CD14-positive monocyte (primary cell): ENCODE measurements around the gene RABEPK. TPM values are rescaled to one million over a fixed set of nuclear protein-coding genes. Genes with fewer than 3 reads are reported as not detected.

Experiments used
- DNase-seq, 3 donors: peaks; one replicate each; pipeline ENCODE4 v3.0.0-alpha.2; 2011 to 2022
- H2AFZ ChIP-seq: 2 replicates; pipeline ENCODE4 v1.6.0; 2012; ENCODE audit warnings: mild to moderate bottlenecking, low read depth, low read length, inconsistent platforms; ENCODE audit not compliant: insufficient read depth, poor library complexity, severe bottlenecking
- H3K27ac ChIP-seq, 2 donors: 1 replicate in 1 of 2; 2 replicates in 1 of 2; pipeline ENCODE4 v1.5.1; 2012 to 2013; ENCODE audit warnings: low read length in 2 of 2, control low read depth in 1 of 2, inconsistent platforms in 1 of 2, low read depth in 1 of 2, mild to moderate bottlenecking in 1 of 2
- H3K27me3 ChIP-seq, 2 donors: one replicate each; pipeline versions ENCODE4 v1.6.0 to v1.6.1; 2011 to 2013; ENCODE audit warnings: low read length in 2 of 2; ENCODE audit not compliant: control insufficient read depth in 2 of 2, insufficient read depth in 2 of 2
- H3K36me3 ChIP-seq, 2 donors: replicated peaks in 1 of 2; 1 replicate in 1 of 2; 2 replicates in 1 of 2; pipeline versions ENCODE4 v1.5.1 to v1.6.1; 2012 to 2013; ENCODE audit warnings: low read length in 2 of 2, control low read depth in 1 of 2, inconsistent platforms in 1 of 2, mild to moderate bottlenecking in 1 of 2; ENCODE audit not compliant: insufficient read depth in 2 of 2, control insufficient read depth in 1 of 2
- H3K4me1 ChIP-seq, 2 donors: 1 replicate in 1 of 2; 2 replicates in 1 of 2; pipeline versions ENCODE4 v1.5.1 to v1.6.1; 2012 to 2013; ENCODE audit warnings: low read length in 2 of 2, control low read depth in 1 of 2, inconsistent platforms in 1 of 2, mild to moderate bottlenecking in 1 of 2, moderate library complexity in 1 of 2; ENCODE audit not compliant: insufficient read depth in 2 of 2, control insufficient read depth in 1 of 2
- H3K4me2 ChIP-seq: replicated peaks from 2 replicates; pipeline ENCODE3; 2012; ENCODE audit warnings: low read length, moderate library complexity, mild to moderate bottlenecking; ENCODE audit not compliant: poor library complexity, severe bottlenecking; ENCODE audit errors: extremely low read depth
- H3K4me3 ChIP-seq, 3 experiments: fragments of 200-600 bp in 1 of 3; sonication (generic) in 1 of 3; replicated peaks in 1 of 3; 1 replicate in 2 of 3; 2 replicates in 1 of 3; pipeline ENCODE4 v1.5.1; 2011 to 2013; ENCODE audit warnings: low read length in 3 of 3, mild to moderate bottlenecking in 3 of 3, control low read depth in 2 of 3, low read depth in 2 of 3, inconsistent platforms in 1 of 3, moderate library complexity in 1 of 3
- H3K79me2 ChIP-seq: 2 replicates; pipeline ENCODE4 v1.6.0; 2012; ENCODE audit warnings: mild to moderate bottlenecking, control low read depth, inconsistent platforms, low read length, moderate library complexity; ENCODE audit not compliant: insufficient read depth
- H3K9ac ChIP-seq: 2 replicates; pipeline ENCODE4 v1.6.0; 2017; ENCODE audit warnings: low read length, mild to moderate bottlenecking; ENCODE audit not compliant: insufficient read depth, poor library complexity, severe bottlenecking
- H3K9me3 ChIP-seq, 2 donors: replicated peaks in 1 of 2; 1 replicate in 1 of 2; 2 replicates in 1 of 2; pipeline versions ENCODE4 v1.5.1 to v1.6.1; 2012 to 2013; ENCODE audit warnings: low read length in 2 of 2, control low read depth in 1 of 2; ENCODE audit not compliant: control insufficient read depth in 1 of 2, insufficient read depth in 1 of 2
- H4K20me1 ChIP-seq: 2 replicates; pipeline ENCODE4 v1.6.0; 2012; ENCODE audit warnings: mild to moderate bottlenecking, low read length, control low read depth, moderate library complexity; ENCODE audit not compliant: insufficient read depth
- H3K27ac Mint-ChIP-seq, 7 donors: one replicate each; pipeline ENCODE4 v1.8.0; 2020; ENCODE audit warnings: mild to moderate bottlenecking in 7 of 7, mixed read lengths in 7 of 7, moderate library complexity in 6 of 7, inconsistent platforms in 2 of 7
- H3K27me3 Mint-ChIP-seq, 3 donors: one replicate each; pipeline ENCODE4 v1.8.0; 2021 to 2022; ENCODE audit warnings: low read depth in 3 of 3, mild to moderate bottlenecking in 3 of 3, mixed read lengths in 3 of 3, moderate library complexity in 3 of 3, inconsistent platforms in 1 of 3
- H3K36me3 Mint-ChIP-seq, 2 donors: one replicate each; pipeline ENCODE4 v1.8.0; 2020; ENCODE audit warnings: mixed read lengths in 2 of 2, inconsistent platforms in 1 of 2, mild to moderate bottlenecking in 1 of 2
- H3K4me1 Mint-ChIP-seq: one replicate; pipeline ENCODE4 v1.8.0; 2020; ENCODE audit warnings: mild to moderate bottlenecking, mixed read lengths
- H3K4me3 Mint-ChIP-seq, 2 donors: one replicate each; pipeline ENCODE4 v1.8.0; 2020; ENCODE audit warnings: mild to moderate bottlenecking in 2 of 2, mixed read lengths in 2 of 2, moderate library complexity in 1 of 2
- H3K9me3 Mint-ChIP-seq, 7 donors: one replicate each; pipeline ENCODE4 v1.8.0; 2020 to 2022; ENCODE audit warnings: mixed read lengths in 7 of 7, mild to moderate bottlenecking in 6 of 7, moderate library complexity in 6 of 7, inconsistent platforms in 2 of 7
- CTCF ChIP-seq: fragments of 200-600 bp; IDR thresholded peaks from one replicate; pipeline ENCODE4 v1.8.0; 2022; ENCODE audit warnings: antibody characterized with exemption, mild to moderate bottlenecking
- WGBS: methylation state at CpG from one replicate; pipeline ENCODE4 v1.1.5; 2013; ENCODE audit warnings: missing lambda C conversion rate; ENCODE audit not compliant: insufficient coverage; 5-methylcytosine and 5-hydroxymethylcytosine counted together
- intact Hi-C, 2 donors: fragments of 100-400 bp; cut with micrococcal nuclease; formaldehyde crosslinking; loops; one replicate each; pipeline versions ENCODE4 v1.15.0 to v1.15.1; 2023
- polyA plus RNA-seq, 3 donors: library from polyadenylated mRNA; depleted of rRNA in 1 of 3; unstranded in 2 of 3; stranded (reverse) in 1 of 3; fragments of 300-500 nt in 2 of 3; fragments of >200 nt in 1 of 3; fragmentation: Illumina TruSeq in 2 of 3; gene quantifications; 1 replicate in 2 of 3; 2 replicates in 1 of 3; pipeline ENCODE4 v1.2.3, GENCODE V29; 2012 to 2021

RABEPK gene
- polyA plus RNA-seq, 3 donors, result 9.5 to 18.5 (median 17.5) TPM

DNA sequence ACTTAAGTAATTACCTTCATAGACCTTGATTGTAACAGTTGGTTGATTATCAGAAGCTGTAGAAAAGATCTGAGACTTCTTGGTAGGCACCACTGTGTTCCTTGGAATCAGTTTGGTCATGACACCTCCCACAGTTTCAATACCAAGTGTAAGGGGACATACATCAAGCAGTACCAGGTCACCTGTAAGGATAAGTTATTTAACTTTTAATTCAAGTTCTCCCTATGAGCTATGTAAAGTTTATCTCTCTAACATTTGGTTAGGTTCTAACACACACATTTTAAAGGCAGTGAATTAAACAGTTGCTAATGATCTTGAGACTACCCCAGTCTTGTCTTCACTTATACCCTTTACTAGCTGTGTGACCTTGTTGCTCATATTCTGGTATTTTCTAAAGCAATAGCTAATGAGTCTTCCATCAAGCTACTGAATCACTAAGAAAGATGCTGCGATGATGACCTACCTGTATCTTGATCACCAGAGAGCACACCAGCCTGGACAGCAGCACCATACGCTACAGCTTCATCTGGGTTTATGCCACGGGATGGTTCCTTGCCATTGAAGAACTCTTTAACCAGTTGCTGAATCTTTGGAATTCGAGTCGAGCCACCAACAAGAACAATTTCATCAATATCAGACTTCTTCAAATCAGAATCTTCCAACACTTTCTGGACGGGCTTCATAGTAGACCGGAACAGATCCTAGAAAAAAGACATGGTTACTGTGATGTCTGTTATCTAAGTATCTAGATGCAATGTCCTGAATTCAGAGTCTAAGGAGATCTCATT lies 38.0 kb downstream of the RABEPK start:
- Histone ChIP-seq H3K4me1 (peaks cover 37 to 65% of the 10 kb centered on the region in 2 donors), H3K4me3 (peak overlapping the region in 2 of 3 experiments; percentile 71 to 97), H3K27me3 (no peaks in the 10 kb centered on the region), H3K4me2 (peak overlapping the region; percentile 89), H3K79me2 (peaks cover 70% of the 10 kb centered on the region), H3K9me3 (no peaks in the 10 kb centered on the region), H3K36me3 (peaks cover 55 to 62% of the 10 kb centered on the region in 2 donors), H2AFZ (no peak overlapping the region), H3K9ac (no peak overlapping the region), H3K27ac (peak overlapping the region in 1 of 2 donors; percentile 99), H4K20me1 (peaks cover 71% of the 10 kb centered on the region)
- Mint-ChIP-seq H3K4me1 (peaks cover 54% of the 10 kb centered on the region), H3K4me3 (peak overlapping the region in 1 of 2 donors; percentile 99), H3K36me3 (peaks cover 52 to 60% of the 10 kb centered on the region in 2 donors), H3K27me3 (no peaks in the 10 kb centered on the region), H3K27ac (peak overlapping the region in 6 of 7 donors; percentile 52 to 77 (median 60)), H3K9me3 (peaks cover 0 to 3% (median 0%) of the 10 kb centered on the region in 7 donors)
- 92% methylated on average over 2 of the region's 7 CpGs for WGBS
- no peak for DNase-seq
- intact Hi-C loops, result loop anchor here in 1 of 2 donors (5.0 kb wide), 2 partner anchors 34 to 36 kb away; partner anchors contain the start of gene RABEPK
- TF ChIP-seq CTCF, result no peak

- H3K27ac ChIP-seq, result peak overlapping the region in 1 of 2 donors; percentile 99
- TF ChIP-seq CTCF, result no peak
- Mint-ChIP-seq H3K27me3 (no peaks in the 10 kb centered on the region), H3K27ac (peak overlapping the region in 6 of 7 donors; percentile 6 to 71 (median 54)), H3K4me1 (peaks cover 57% of the 10 kb centered on the region), H3K4me3 (peak overlapping the region in 1 of 2 donors; percentile 99), H3K36me3 (peaks cover 52 to 56% of the 10 kb centered on the region in 2 donors), H3K9me3 (peaks cover 0 to 3% (median 0%) of the 10 kb centered on the region in 7 donors)
- peaks cover 70% of the 10 kb centered on the region for H3K79me2 ChIP-seq
- H3K36me3 ChIP-seq, result peaks cover 49 to 57% of the 10 kb centered on the region in 2 donors
- H3K27me3 ChIP-seq, result no peaks in the 10 kb centered on the region
- 86% methylated on average over 7 of the region's 14 CpGs for WGBS
- H4K20me1 ChIP-seq, result peaks cover 69% of the 10 kb centered on the region
- H3K4me1 ChIP-seq, result peaks cover 40 to 72% of the 10 kb centered on the region in 2 donors
- no peak for DNase-seq
- peak overlapping the region; percentile 89 for H3K4me2 ChIP-seq
- intact Hi-C loops, result loop anchor here in 1 of 2 donors (5.0 kb wide), 2 partner anchors 33 to 37 kb away; partner anchors contain the start of gene RABEPK
- H3K9ac ChIP-seq, result no peak overlapping the region
- peak overlapping the region in 2 of 3 experiments; percentile 71 to 97 for H3K4me3 ChIP-seq
- H3K9me3 ChIP-seq, result no peaks in the 10 kb centered on the region
- H2AFZ ChIP-seq, result no peak overlapping the region
Observed at GRCh38 chr9:125238915-125239446, 38.6 kb downstream of the RABEPK start.
